Measurements from ENCODE around the gene CCDC187. TPM values are rescaled to one million over a fixed set of nuclear protein-coding genes. Genes with fewer than 3 reads are reported as not detected.
A peak's percentile ranks its signal among the peaks of the same experiment; 100 is the strongest.

Gene CCDC187
- total RNA-seq, 1 donor from 2014 or later: not detected

- ATAC-seq: no peak
- no peak for DNase-seq
- intact Hi-C loops (cut with micrococcal nuclease): no loop called here
Observed at GRCh38 chr9:136262671-136263178, 41.2 kb downstream of the CCDC187 start.

GRCh38 chr9:136261686-136262430, 42.0 kb downstream of the CCDC187 start:
- DNase-seq: no peak
- no peak for ATAC-seq
- intact Hi-C loops (cut with micrococcal nuclease): no loop called here

- intact Hi-C loops (cut with micrococcal nuclease): no loop called here
- no peak for ATAC-seq
Observed at GRCh38 chr9:136260936-136261472, 42.9 kb downstream of the CCDC187 start.

GRCh38 chr9:136260521-136260920, 43.4 kb downstream of the CCDC187 start:
- intact Hi-C loops (cut with micrococcal nuclease): no loop called here
- ATAC-seq: no peak
- DNase-seq: no peak

More at GRCh38 chr9:136260936-136261472, 42.9 kb downstream of the CCDC187 start:
- DNase-seq: no peak

- no peak for ATAC-seq
- DNase-seq: no peak
- intact Hi-C loops (cut with micrococcal nuclease): no loop called here
Observed at GRCh38 chr9:136259836-136260235, 44.1 kb downstream of the CCDC187 start.

- DNase-seq: no peak
- intact Hi-C loops (cut with micrococcal nuclease): no loop called here
- ATAC-seq: no peak
Observed at GRCh38 chr9:136259517-136259813, 44.4 kb downstream of the CCDC187 start.

- no peak for ATAC-seq
- intact Hi-C loops (cut with micrococcal nuclease): no loop called here
- no peak for DNase-seq
Observed at GRCh38 chr9:136258786-136259516, 44.9 kb downstream of the CCDC187 start.

GRCh38 chr9:136258299-136258625, 45.6 kb downstream of the CCDC187 start:
- DNase-seq (no peak), ATAC-seq (no peak)
- intact Hi-C loops (cut with micrococcal nuclease): no loop called here

- ATAC-seq: no peak
- intact Hi-C loops (cut with micrococcal nuclease): no loop called here
Observed at GRCh38 chr9:136257381-136258298, 46.3 kb downstream of the CCDC187 start.

GRCh38 chr9:136255896-136256890, 47.7 kb downstream of the CCDC187 start:
- DNase-seq (no peak), ATAC-seq (no peak)

More at GRCh38 chr9:136257381-136258298, 46.3 kb downstream of the CCDC187 start:
- DNase-seq: no peak

GRCh38 chr9:136255166-136255538, 48.7 kb downstream of the CCDC187 start:
- ATAC-seq (peak; percentile 20), DNase-seq (no peak)

More at GRCh38 chr9:136255896-136256890, 47.7 kb downstream of the CCDC187 start:
- intact Hi-C loops (cut with micrococcal nuclease): no loop called here

GRCh38 chr9:136254381-136255165, 49.3 kb downstream of the CCDC187 start:
- ATAC-seq: peak; percentile 57
- peak; percentile 55 for DNase-seq
- intact Hi-C loops (cut with micrococcal nuclease): no loop called here

More at GRCh38 chr9:136255166-136255538, 48.7 kb downstream of the CCDC187 start:
- intact Hi-C loops (cut with micrococcal nuclease): no loop called here

GRCh38 chr9:136253246-136254130, 50.4 kb downstream of the CCDC187 start:
- intact Hi-C loops (cut with micrococcal nuclease): no loop called here
- DNase-seq: peak; percentile 18
- ATAC-seq: no peak

- intact Hi-C loops (cut with micrococcal nuclease): no loop called here
- DNase-seq (no peak), ATAC-seq (no peak)
Observed at GRCh38 chr9:136252846-136253245, 51.0 kb downstream of the CCDC187 start.

- intact Hi-C loops (cut with micrococcal nuclease): no loop called here
- ATAC-seq (no peak), DNase-seq (peak; percentile 19)
Observed at GRCh38 chr9:136252281-136252680, 51.6 kb downstream of the CCDC187 start.

Data from left ventricle myocardium superior (tissue), 1 donor.